HG03432 (cell line): ENCODE results near the gene CCNA2.
A peak's percentile ranks its signal among the peaks of the same experiment; 100 is the strongest.

Source experiments
- ATAC-seq: cut with Tn5 transposase; IDR thresholded peaks from one replicate; pipeline ENCODE4 v1.9.1; 2021; ENCODE audit warnings: mild to moderate bottlenecking, moderate library complexity; ENCODE audit not compliant: unreplicated experiment

Gene CCNA2

GRCh38 chr4:121806411-121806810 lies 17.3 kb downstream of the CCNA2 start:
- ATAC-seq: no peak

DNA sequence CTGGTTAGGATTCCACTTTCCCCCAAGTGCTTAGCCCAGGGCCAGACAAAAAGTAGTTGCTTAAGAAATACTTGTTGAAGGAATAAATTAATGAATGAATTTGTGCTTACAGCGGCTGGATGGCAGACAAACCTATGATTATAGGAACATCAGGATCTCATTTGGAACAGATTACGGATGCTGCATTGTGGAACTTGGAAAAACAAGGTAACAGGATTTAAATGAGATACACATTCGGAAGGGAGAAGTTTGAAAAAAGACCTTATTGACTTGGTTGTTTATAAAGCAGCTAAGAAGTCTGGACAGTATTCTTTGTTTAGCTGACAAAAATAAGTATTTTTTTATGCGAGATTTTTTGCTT lies 22.0 kb downstream of the CCNA2 start:
- no peak for ATAC-seq

GRCh38 chr4:121800961-121801714 lies 22.5 kb downstream of the CCNA2 start, which contains the start of gene EXOSC9:
TSS of gene EXOSC9 (plus strand) at chr4:121801323. CDS start at chr4:121801425, 102 bp downstream.
- peak; percentile 89 for ATAC-seq

- peak; percentile 23 for ATAC-seq
Measured at GRCh38 chr4:121800638-121800960, 23.1 kb downstream of the CCNA2 start.

GRCh38 chr4:121799867-121800501 lies 23.7 kb downstream of the CCNA2 start:
- no peak for ATAC-seq

DNA sequence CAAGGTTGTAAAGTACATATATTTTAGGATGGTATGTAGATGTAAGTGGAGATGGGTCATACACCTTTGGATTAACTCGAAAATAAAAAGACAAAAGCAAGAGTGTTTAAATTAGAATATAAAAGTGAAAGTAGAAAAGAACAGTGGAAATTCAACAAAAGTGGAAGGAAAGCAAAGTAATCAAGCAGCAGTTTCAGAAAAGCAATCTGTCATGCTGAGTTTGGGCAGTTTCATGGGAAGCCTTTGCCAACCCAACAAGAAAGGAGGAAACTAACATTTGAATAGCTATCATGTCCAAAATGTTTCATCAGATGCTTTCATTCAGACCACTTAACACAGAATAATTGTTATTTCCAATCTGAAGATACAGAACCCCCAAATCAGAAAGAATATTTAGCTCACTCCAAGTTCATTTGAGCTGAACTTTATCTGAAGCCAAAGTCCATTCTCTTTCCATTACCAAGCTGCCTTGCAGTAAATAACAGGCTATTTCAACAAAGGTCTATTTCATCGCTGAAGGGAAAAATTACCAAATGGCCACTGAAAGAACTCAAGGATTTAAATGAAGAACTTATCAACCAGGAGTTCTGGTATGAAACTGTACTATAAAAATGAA lies 24.4 kb downstream of the CCNA2 start:
- ATAC-seq: no peak

DNA sequence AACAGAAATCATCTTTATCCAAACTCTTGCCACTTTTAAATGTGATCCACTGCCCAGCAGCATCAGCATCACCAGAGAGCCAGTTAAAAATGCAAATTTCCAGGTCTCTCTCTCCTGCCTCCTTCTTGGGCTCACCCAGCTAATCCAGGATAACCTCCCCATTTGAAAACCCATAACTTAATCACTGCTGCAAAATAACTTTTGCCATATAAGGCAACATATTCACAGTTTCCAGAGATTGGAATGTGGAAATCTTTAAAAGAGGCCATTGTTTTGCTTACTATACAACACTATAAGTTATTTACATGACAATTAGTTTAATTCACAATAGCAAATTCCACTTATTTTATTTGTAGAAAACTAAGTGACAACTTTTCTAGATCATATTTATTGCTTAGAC lies 27.4 kb downstream of the CCNA2 start:
- ATAC-seq: no peak

DNA sequence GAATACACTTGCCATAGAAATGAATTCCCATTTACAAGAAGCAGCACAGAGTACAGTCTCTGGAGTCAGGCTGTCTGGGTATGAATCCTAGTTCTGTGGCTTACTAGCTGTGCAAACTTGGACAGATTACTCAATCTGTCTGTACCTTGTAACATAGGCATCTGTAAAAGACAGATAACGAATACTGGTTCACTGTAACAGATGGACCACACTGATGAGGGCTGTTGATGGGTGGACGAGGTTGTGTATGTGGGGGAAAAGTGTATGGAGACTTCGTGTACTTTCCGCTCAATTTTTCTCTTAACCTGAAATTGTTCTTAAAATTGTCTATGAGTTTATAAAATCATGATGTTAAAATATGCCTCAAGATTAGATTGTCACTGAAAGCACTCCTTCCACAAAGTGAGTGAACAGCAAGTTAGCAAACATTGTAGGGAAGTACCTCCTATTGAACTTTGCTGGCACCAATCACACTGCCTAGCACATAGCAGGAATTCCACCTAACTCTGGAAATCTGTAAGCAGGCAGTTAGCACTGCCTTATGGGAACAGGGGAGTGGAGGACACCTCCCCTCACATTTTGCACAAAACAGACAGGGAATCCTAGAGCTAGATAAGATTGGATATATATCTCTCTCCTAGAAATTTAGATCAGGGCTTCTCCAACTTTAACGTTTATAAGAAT lies 29.0 kb downstream of the CCNA2 start:
- ATAC-seq: no peak

- ATAC-seq: no peak
Measured at GRCh38 chr4:121792966-121793365, 30.7 kb downstream of the CCNA2 start.

DNA sequence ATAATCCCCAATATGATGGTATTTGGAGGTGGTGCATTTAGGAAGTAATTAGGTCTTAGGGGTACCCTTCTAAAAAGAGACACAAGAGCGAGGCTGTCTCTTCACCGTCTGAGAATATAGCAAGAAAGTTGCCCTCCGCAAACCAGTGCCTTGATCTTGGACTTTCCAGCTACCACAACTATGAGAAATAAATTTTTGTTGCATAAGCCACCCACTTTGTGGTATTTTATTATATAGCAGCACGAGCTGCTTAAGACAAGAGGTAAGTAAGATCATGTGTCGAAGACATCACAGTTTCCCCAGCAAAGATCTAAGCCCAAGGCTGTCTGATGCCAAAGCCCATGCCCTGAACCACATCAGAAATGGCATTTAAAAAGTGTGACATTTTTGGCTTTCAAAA lies 32.2 kb downstream of the CCNA2 start:
- no peak for ATAC-seq

- no peak for ATAC-seq
Measured at GRCh38 chr4:121790976-121791375, 32.7 kb downstream of the CCNA2 start.

DNA sequence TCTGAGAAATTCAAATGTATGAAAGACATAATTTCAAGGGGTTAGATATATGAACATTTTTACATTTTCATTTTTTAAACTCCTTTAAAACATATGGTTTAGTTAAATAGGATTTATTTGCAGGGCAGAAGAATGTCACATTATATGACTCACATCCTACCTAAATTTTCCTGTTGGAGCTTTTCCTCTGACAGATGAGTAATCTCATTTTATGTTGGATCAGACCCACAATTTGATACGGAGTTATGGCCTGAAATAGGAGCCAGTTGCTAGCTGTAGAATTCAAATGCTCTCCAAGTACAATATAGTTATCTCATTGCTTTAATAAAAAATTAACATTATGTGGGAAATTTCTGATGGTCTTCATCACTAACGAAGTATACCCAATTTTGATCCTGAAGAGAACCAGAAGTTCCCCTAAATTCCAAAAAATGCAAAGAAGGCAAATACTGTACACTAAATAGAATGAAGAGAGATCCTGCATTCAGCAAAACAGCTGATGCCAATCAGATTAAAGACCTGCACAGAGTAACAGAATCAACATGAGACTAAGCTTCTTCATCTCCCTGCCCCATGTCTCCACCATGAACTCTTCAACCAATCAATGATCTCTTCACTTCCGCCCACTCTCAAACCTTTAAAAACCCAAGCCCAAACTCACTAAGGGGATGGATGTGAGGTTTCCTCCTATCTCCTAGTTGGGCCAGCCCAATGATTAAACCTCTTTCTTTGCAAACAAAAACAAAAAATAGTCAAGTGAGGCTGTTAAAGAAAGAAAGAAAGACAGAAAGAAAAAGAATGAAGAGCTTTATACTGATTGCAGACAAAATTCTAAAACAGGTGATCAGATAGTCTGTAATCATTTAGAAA lies 33.5 kb downstream of the CCNA2 start:
- no peak for ATAC-seq

DNA sequence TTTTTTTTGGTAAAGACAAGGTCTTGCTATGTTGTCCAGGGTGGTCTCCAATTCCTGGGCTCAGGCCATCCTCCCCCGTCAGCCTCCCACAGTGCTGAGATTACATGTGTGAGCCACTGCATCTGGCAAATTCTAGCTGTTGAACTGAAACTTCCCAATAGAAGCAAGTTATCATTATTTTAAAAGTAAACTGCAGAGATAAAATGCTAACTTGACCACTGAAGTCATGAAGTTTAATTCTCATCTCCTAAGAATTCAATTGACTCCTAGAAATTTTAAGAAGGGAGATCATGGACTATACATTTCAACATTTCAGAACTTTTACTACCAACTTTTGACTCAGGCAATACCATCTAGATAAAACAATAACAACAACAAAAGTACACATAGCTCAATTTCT lies 34.2 kb downstream of the CCNA2 start:
- no peak for ATAC-seq

DNA sequence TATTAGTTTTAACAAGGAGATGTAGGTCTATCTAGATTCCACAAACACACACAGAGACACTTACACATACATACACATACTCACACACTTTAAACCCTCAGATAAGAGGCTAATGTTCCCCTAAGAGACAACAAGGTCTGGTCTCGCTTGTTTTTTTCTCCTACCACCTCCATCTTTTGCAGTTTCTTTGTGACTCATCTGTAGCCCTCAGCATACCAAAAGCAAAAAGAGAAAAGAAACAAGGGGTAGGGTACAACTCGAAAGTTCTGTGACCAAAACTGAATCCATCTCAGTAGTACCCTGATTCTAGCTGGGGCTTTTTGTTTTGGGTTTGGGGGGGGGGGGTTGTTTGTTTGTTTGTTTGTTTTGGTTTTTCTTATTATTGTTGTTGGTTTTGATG lies 34.8 kb downstream of the CCNA2 start:
- ATAC-seq: peak; percentile 97

DNA sequence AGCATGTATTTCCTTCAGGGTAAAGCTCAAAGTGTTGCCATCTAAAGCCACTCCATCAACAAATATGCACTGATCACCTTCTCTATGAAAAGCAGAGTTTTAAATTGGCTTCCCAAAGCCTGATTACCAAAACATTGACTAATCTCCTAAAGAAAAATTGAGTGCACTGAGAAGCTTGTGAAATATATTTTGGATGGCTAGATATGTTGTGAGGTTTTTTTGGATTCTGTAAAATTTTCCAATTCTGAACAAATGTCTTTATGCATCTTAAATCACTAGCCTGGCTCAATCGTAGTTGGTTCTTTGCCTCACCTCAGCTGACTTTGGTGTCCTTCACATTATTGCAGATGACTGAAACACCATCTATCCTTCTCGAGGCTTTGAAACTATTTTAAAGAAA lies 37.5 kb downstream of the CCNA2 start:
- ATAC-seq: no peak

DNA sequence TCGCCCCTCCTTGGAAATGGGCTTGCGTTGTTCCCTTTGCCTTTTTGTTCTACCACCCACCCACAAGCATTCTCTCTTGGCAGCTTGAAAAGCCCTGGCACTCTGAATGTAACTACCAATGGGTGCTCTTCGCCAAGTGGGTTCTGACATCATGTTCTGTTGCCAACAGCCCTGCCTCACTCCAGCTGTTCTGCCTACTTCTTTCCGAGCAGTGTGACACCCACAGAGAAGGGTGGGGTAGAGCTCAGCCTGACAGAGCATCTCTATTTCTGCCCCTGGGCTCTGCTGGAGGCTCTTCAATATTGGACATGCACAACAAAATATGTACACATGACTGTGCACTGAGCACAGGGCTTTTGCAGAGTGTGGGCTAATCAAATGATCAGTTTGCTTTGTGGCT lies 38.2 kb downstream of the CCNA2 start:
- no peak for ATAC-seq

GRCh38 chr4:121784975-121785374 lies 38.7 kb downstream of the CCNA2 start:
- ATAC-seq: no peak

DNA sequence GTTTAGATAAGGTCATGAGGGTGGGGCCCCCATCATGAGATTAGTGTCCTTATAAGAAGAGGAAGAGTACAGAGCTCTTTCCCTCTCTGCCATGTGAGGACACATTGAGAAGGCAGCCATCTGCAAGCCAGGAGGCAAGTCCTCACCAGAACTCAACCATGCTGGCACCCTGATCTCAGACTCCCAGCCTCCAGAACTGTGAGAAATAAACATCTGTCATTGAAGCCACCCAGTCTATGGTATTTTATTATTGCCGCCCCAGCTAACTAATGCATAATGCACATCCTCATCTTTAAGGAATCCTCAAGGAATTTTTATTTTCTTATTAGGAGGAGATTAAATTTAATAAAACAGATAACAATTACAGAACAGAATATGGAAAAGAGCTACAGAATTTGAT lies 39.3 kb downstream of the CCNA2 start:
- ATAC-seq: no peak

GRCh38 chr4:121783210-121783609 lies 40.5 kb downstream of the CCNA2 start:
- ATAC-seq: no peak

GRCh38 chr4:121778991-121779628 lies 44.6 kb downstream of the CCNA2 start:
- no peak for ATAC-seq
